ENCODE measurements around the gene OR6M1. TPM values are rescaled to one million over a fixed set of nuclear protein-coding genes. Genes with fewer than 3 reads are reported as not detected.

Gene OR6M1
- total and polyA plus RNA-seq, 2 of the 13 experiments (the other 11 are each of a cell fraction or from before 2014, with no cell fraction given) = not detected

- TF ChIP-seq MATR3 (CRISPR knock-in tag; IDR thresholded peaks at IDR 0.05) = no peak
- no peak for TF ChIP-seq ZNF598 (CRISPR knock-in tag; IDR thresholded peaks at IDR 0.05; ENCODE audit: borderline replicate concordance)
- no peak for TF ChIP-seq ZHX2 (IDR thresholded peaks at IDR 0.05; ENCODE audit: low read depth)
- TF ChIP-seq ZHX2 (CRISPR knock-in tag; IDR thresholded peaks at IDR 0.05; ENCODE audit: borderline replicate concordance) = no peak
- TF ChIP-seq NRL (CRISPR knock-in tag; IDR thresholded peaks at IDR 0.05; ENCODE audit: borderline replicate concordance) = no peak
- no peak for TF ChIP-seq ZBTB10 (CRISPR knock-in tag; IDR thresholded peaks at IDR 0.05; ENCODE audit: borderline replicate concordance)
- no peak for TF ChIP-seq ZNF326 (CRISPR knock-in tag; IDR thresholded peaks at IDR 0.05; ENCODE audit: borderline replicate concordance)
- no peak for TF ChIP-seq ZNF782 (CRISPR knock-in tag; IDR thresholded peaks at IDR 0.05; ENCODE audit: borderline replicate concordance)
- TF ChIP-seq TEAD3 (CRISPR knock-in tag; optimal IDR thresholded peaks at IDR 0.05; ENCODE audit: borderline replicate concordance) = no peak
- no peak for TF ChIP-seq ZNF432 (CRISPR knock-in tag; IDR thresholded peaks at IDR 0.05; ENCODE audit: borderline replicate concordance)
- TF ChIP-seq HIVEP1 (CRISPR knock-in tag; IDR thresholded peaks at IDR 0.05) = no peak
- no peak for TF ChIP-seq KDM5B (CRISPR knock-in tag; IDR thresholded peaks at IDR 0.05; ENCODE audit: borderline replicate concordance)
- TF ChIP-seq, protein P1, sequence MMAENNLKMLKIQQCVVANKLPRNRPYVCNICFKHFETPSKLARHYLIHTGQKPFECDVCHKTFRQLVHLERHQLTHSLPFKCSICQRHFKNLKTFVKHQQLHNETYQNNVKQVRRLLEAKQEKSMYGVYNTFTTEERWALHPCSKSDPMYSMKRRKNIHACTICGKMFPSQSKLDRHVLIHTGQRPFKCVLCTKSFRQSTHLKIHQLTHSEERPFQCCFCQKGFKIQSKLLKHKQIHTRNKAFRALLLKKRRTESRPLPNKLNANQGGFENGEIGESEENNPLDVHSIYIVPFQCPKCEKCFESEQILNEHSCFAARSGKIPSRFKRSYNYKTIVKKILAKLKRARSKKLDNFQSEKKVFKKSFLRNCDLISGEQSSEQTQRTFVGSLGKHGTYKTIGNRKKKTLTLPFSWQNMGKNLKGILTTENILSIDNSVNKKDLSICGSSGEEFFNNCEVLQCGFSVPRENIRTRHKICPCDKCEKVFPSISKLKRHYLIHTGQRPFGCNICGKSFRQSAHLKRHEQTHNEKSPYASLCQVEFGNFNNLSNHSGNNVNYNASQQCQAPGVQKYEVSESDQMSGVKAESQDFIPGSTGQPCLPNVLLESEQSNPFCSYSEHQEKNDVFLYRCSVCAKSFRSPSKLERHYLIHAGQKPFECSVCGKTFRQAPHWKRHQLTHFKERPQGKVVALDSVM (CRISPR knock-in tag; IDR thresholded peaks at IDR 0.05) = no peak
- TF ChIP-seq REPIN1 (CRISPR knock-in tag; IDR thresholded peaks at IDR 0.05; ENCODE audit: borderline replicate concordance, low read depth) = no peak
- no peaks in the 10 kb centered on the region for H4K20me1 ChIP-seq (ENCODE audit: insufficient read depth, low read length)
- H3K4me3 ChIP-seq (replicated peaks in 1 of 3; ENCODE audit: insufficient read depth in 1 of 3, low read depth in 2 of 3, low read length in 3 of 3) = no peak overlapping the region
- FAIRE-seq (no peak), ATAC-seq (no peak), DNase-seq (ENCODE audit: low spot score) (no peak)
- ChIA-PET POLR2A (no interaction called here), CTCF (ENCODE audit: low intra/inter-chr PET ratio, low total read pairs) (no interaction called here)
- in situ Hi-C loops (cut with HindIII; ENCODE audit: extremely low pct_ligation_motif_present, low pct_unique_long_range_greater_than_20kb) = no loop called here
- H3K27ac ChIP-seq (ENCODE audit: extremely low read length, insufficient read depth, low read length) = no peak overlapping the region
- H3K9me3 ChIP-seq (ENCODE audit: low read length) = no peaks in the 10 kb centered on the region
- no peak overlapping the region for H3K4me2 ChIP-seq (ENCODE audit: low read depth, low read length)
- no peak overlapping the region for H3K9ac ChIP-seq (ENCODE audit: insufficient read depth, low read depth, low read length)
- no peak overlapping the region for H2AFZ ChIP-seq (ENCODE audit: low read length)
- intact Hi-C loops (cut with micrococcal nuclease; ENCODE audit: unreplicated experiment) = no loop called here
- no peaks in the 10 kb centered on the region for H3K79me2 ChIP-seq (ENCODE audit: insufficient read depth, low read length)
- no TSS peak for BruUV-seq (replicated peaks)
- 0% methylated on average over 1 of the region's 1 CpG for WGBS (ENCODE audit: low lambda C conversion rate)
- H3K36me3 ChIP-seq (replicated peaks in 1 of 2; ENCODE audit: control insufficient read depth in 1 of 2, insufficient read depth in 2 of 2, low read length in 2 of 2) = no peaks in the 10 kb centered on the region
- H3K4me1 ChIP-seq (ENCODE audit: insufficient read depth, low read length) = no peaks in the 10 kb centered on the region
- no peaks in the 10 kb centered on the region for H3K27me3 ChIP-seq (ENCODE audit: control insufficient read depth in 1 of 2, insufficient read depth in 2 of 2, low read length in 2 of 2)
These were observed 30.9 kb downstream of the OR6M1 start for GRCh38 chr11:123775289-123775688.

Measured in HepG2 (cell line).